HG03039 (cell line): ENCODE data around the gene DPM1.

Source experiments
- ATAC-seq: cut with Tn5 transposase; IDR thresholded peaks from one replicate; pipeline ENCODE4 v1.9.1; 2021; ENCODE audit warnings: mild to moderate bottlenecking, moderate library complexity; ENCODE audit not compliant: unreplicated experiment

DPM1 gene

GRCh38 chr20:50903353-50904051 lies 54.8 kb downstream of the DPM1 start:
- no peak for ATAC-seq

- no peak for ATAC-seq
These were observed 57.0 kb downstream of the DPM1 start for GRCh38 chr20:50901301-50901700.

GRCh38 chr20:50900261-50900660 lies 58.1 kb downstream of the DPM1 start:
- ATAC-seq: no peak

- ATAC-seq: no peak
These were observed 59.9 kb downstream of the DPM1 start for GRCh38 chr20:50898475-50898874.

GRCh38 chr20:50895111-50895830 lies 63.1 kb downstream of the DPM1 start:
- ATAC-seq: no peak

GRCh38 chr20:50893620-50894019 lies 64.7 kb downstream of the DPM1 start:
- ATAC-seq: no peak

- ATAC-seq: no peak
These were observed 65.9 kb downstream of the DPM1 start for GRCh38 chr20:50892394-50892793.

- ATAC-seq: no peak
These were observed 67.2 kb downstream of the DPM1 start for GRCh38 chr20:50891138-50891537.

- ATAC-seq: no peak
These were observed 70.8 kb downstream of the DPM1 start for GRCh38 chr20:50887576-50887975.

- ATAC-seq: no peak
These were observed 72.0 kb downstream of the DPM1 start for GRCh38 chr20:50886184-50886790.

GRCh38 chr20:50885781-50886180 lies 72.6 kb downstream of the DPM1 start:
- no peak for ATAC-seq

- ATAC-seq: no peak
These were observed 73.3 kb downstream of the DPM1 start for GRCh38 chr20:50885068-50885467.
